H1 (cell line): ENCODE measurements around the gene KRT24. TPM values are rescaled to one million over a fixed set of nuclear protein-coding genes. Genes with fewer than 3 reads are reported as not detected.

ENCODE experiments used
- CTCF ChIA-PET: fragments of 300-600 bp; sonication (Branson Sonifier 250); formaldehyde crosslinking; loops from one replicate; lab custom pipeline; 2021; ENCODE audit not compliant: partially characterized antibody; lab: Charles Lee
- POLR2A ChIA-PET: fragments of 300-600 bp; sonication (Branson Sonifier 250); formaldehyde crosslinking; loops from one replicate; lab custom pipeline; 2021; ENCODE audit warnings: inconsistent platforms; ENCODE audit not compliant: partially characterized antibody; lab: Charles Lee
- DNase-seq, 2 experiments: peaks; one replicate each; pipeline versions ENCODE4 v3.0.0 to v3.0.0-alpha.2; 2010 to 2022; ENCODE audit warnings: low spot score in 2 of 2, low read depth in 1 of 2, mixed read lengths in 1 of 2
- FAIRE-seq: peaks from 2 replicates; lab custom pipeline; 2011; peaks lifted over from hg19 to GRCh38; lab: Jason Lieb, UNC
- H2AFZ ChIP-seq: 2 replicates; pipeline ENCODE4 v1.8.1; 2012; ENCODE audit warnings: low read length, inconsistent platforms
- H2AK5ac ChIP-seq: 2 replicates; pipeline ENCODE4 v1.6.1; 2013; ENCODE audit warnings: low read depth, low read length
- H2BK120ac ChIP-seq: replicated peaks from 2 replicates; pipeline ENCODE3; 2013; ENCODE audit warnings: low read depth, low read length, inconsistent platforms
- H2BK12ac ChIP-seq: 2 replicates; pipeline ENCODE4 v1.6.1; 2013; ENCODE audit warnings: low read depth, low read length
- H2BK15ac ChIP-seq: 2 replicates; pipeline ENCODE4 v1.6.1; 2013; ENCODE audit warnings: low read length
- H2BK20ac ChIP-seq: 2 replicates; pipeline ENCODE4 v1.6.1; 2013; ENCODE audit warnings: low read length
- H2BK5ac ChIP-seq: 2 replicates; pipeline ENCODE4 v1.6.1; 2013; ENCODE audit warnings: low read depth, low read length
- H3K14ac ChIP-seq: 2 replicates; pipeline ENCODE4 v1.6.1; 2013; ENCODE audit warnings: inconsistent platforms; ENCODE audit not compliant: insufficient read length
- H3K18ac ChIP-seq: 2 replicates; pipeline ENCODE4 v1.6.1; 2013; ENCODE audit warnings: low read length; ENCODE audit errors: extremely low read depth
- H3K23ac ChIP-seq: 2 replicates; pipeline ENCODE4 v1.6.1; 2013; ENCODE audit warnings: inconsistent platforms; ENCODE audit not compliant: insufficient read length
- H3K23me2 ChIP-seq: 2 replicates; pipeline ENCODE4 v1.6.1; 2013; ENCODE audit warnings: low read depth, low read length
- H3K27ac ChIP-seq: 2 replicates; pipeline ENCODE4 v1.6.1; 2011; ENCODE audit warnings: low read depth, low read length, inconsistent platforms
- H3K27me3 ChIP-seq, 4 experiments: replicated peaks in 1 of 4; 1 replicate in 1 of 4; 2 replicates in 3 of 4; pipeline versions ENCODE4 v1.6.1 to v1.8.1; 2011 to 2013; ENCODE audit warnings: low read length in 3 of 4, mild to moderate bottlenecking in 3 of 4, inconsistent platforms in 2 of 4, mixed read lengths in 2 of 4, moderate library complexity in 1 of 4; ENCODE audit not compliant: control insufficient read depth in 3 of 4, insufficient read depth in 3 of 4; ENCODE audit errors: extremely low read depth in 1 of 4
- H3K36me3 ChIP-seq, 4 experiments: 2 replicates each; pipeline versions ENCODE4 v1.6.1 to v1.8.1; 2011 to 2013; ENCODE audit warnings: mild to moderate bottlenecking in 4 of 4, low read length in 3 of 4, moderate library complexity in 2 of 4, control low read depth in 1 of 4, inconsistent platforms in 1 of 4; ENCODE audit not compliant: insufficient read depth in 4 of 4, control insufficient read depth in 2 of 4
- H3K4ac ChIP-seq: replicated peaks from 2 replicates; pipeline ENCODE3; 2013; ENCODE audit warnings: low read length, low read depth, mixed read lengths, inconsistent platforms; ENCODE audit not compliant: insufficient read length
- H3K4me1 ChIP-seq, 4 experiments: replicated peaks in 1 of 4; 1 replicate in 1 of 4; 2 replicates in 3 of 4; pipeline versions ENCODE4 v1.6.1 to v1.8.1; 2011 to 2013; ENCODE audit warnings: low read length in 3 of 4, inconsistent platforms in 2 of 4, mixed read lengths in 1 of 4; ENCODE audit not compliant: insufficient read depth in 4 of 4, control insufficient read depth in 3 of 4
- H3K4me2 ChIP-seq, 2 experiments: 2 replicates each; pipeline versions ENCODE4 v1.6.1 to v1.8.1; 2011 to 2013; ENCODE audit warnings: low read depth in 2 of 2, low read length in 2 of 2, control low read depth in 1 of 2, inconsistent platforms in 1 of 2, mild to moderate bottlenecking in 1 of 2; ENCODE audit not compliant: insufficient read depth in 1 of 2
- H3K4me3 ChIP-seq, 4 experiments: fragments of 200-600, 300-600 bp in 1 of 4; sonication (generic), shearing (Covaris generic), sonication (Bioruptor Twin) in 1 of 4; 2 replicates each; pipeline versions ENCODE4 v1.5.1 to v1.8.1; 2011 to 2016; ENCODE audit warnings: low read length in 4 of 4, low read depth in 3 of 4, control low read depth in 2 of 4, inconsistent platforms in 2 of 4, mild to moderate bottlenecking in 2 of 4, mixed read lengths in 1 of 4, moderate library complexity in 1 of 4; ENCODE audit not compliant: insufficient read depth in 2 of 4; ENCODE audit errors: extremely low read depth in 1 of 4
- H3K56ac ChIP-seq: replicated peaks from 2 replicates; pipeline ENCODE3; 2013; ENCODE audit warnings: low read depth, mild to moderate bottlenecking, mixed read lengths, low read length, inconsistent platforms; ENCODE audit not compliant: insufficient read length
- H3K79me1 ChIP-seq: 2 replicates; pipeline ENCODE4 v1.6.1; 2013; ENCODE audit warnings: low read depth, low read length, control low read depth
- H3K79me2 ChIP-seq, 2 experiments: 2 replicates each; pipeline versions ENCODE4 v1.6.1 to v1.8.1; 2012 to 2013; ENCODE audit warnings: low read length in 2 of 2, mild to moderate bottlenecking in 2 of 2, inconsistent platforms in 1 of 2; ENCODE audit not compliant: insufficient read depth in 2 of 2, control insufficient read depth in 1 of 2
- H3K9ac ChIP-seq, 4 experiments: replicated peaks in 1 of 4; 1 replicate in 1 of 4; 2 replicates in 3 of 4; pipeline versions ENCODE4 v1.6.1 to v1.8.1; 2011 to 2013; ENCODE audit warnings: low read depth in 3 of 4, low read length in 3 of 4, control low read depth in 2 of 4, mild to moderate bottlenecking in 2 of 4, moderate library complexity in 2 of 4, inconsistent platforms in 1 of 4; ENCODE audit errors: extremely low read depth in 1 of 4
- H3K9me3 ChIP-seq, 2 experiments: 2 replicates each; pipeline versions ENCODE4 v1.6.1 to v1.8.1; 2012 to 2013; ENCODE audit warnings: mild to moderate bottlenecking in 2 of 2, moderate library complexity in 2 of 2, control low read depth in 1 of 2, inconsistent platforms in 1 of 2, low read depth in 1 of 2, low read length in 1 of 2, mixed read lengths in 1 of 2; ENCODE audit not compliant: insufficient read depth in 2 of 2
- H4K20me1 ChIP-seq, 2 experiments: replicated peaks in 1 of 2; 2 replicates each; pipeline versions ENCODE3 to v1.8.1; 2011 to 2013; ENCODE audit warnings: inconsistent platforms in 2 of 2, low read length in 2 of 2, mild to moderate bottlenecking in 1 of 2; ENCODE audit not compliant: insufficient read depth in 2 of 2, control insufficient read depth in 1 of 2
- H4K5ac ChIP-seq: 2 replicates; pipeline ENCODE4 v1.6.1; 2013; ENCODE audit warnings: low read length, low read depth, mixed read lengths, inconsistent platforms; ENCODE audit not compliant: insufficient read length
- H4K8ac ChIP-seq: 2 replicates; pipeline ENCODE4 v1.8.0; 2013; ENCODE audit warnings: mild to moderate bottlenecking, moderate library complexity, low read length, inconsistent platforms; ENCODE audit not compliant: insufficient read depth; ENCODE audit errors: extremely low read depth
- H4K91ac ChIP-seq: replicated peaks from 2 replicates; pipeline ENCODE3; 2013; ENCODE audit warnings: low read length, mixed read lengths, inconsistent platforms; ENCODE audit not compliant: insufficient read length
- CBX5 ChIP-seq: fragments of 300-800, 300-1000 bp; sonication (generic); IDR thresholded peaks from 2 replicates; pipeline ENCODE4 v1.7.1; 2016; ENCODE audit warnings: antibody characterized with exemption, low read length, low read depth
- CHD1 ChIP-seq: IDR thresholded peaks from 2 replicates; pipeline ENCODE4 v1.6.1; 2012; ENCODE audit warnings: low read depth, low read length, improper control_type of control experiment
- RFX5 ChIP-seq: IDR thresholded peaks from 2 replicates; pipeline ENCODE4 v1.6.1; 2011; ENCODE audit warnings: low read depth, low read length, improper control_type of control experiment, borderline replicate concordance
- RNF2 ChIP-seq: fragments of 200-900, 300-1000 bp; sonication (generic); IDR thresholded peaks from 2 replicates; pipeline ENCODE4 v1.7.1; 2016; ENCODE audit warnings: borderline replicate concordance, low read depth, mild to moderate bottlenecking, antibody characterized with exemption, low read length; ENCODE audit not compliant: poor library complexity, severe bottlenecking; ENCODE audit errors: missing control alignments
- SIRT6 ChIP-seq: IDR thresholded peaks from one replicate; pipeline ENCODE4 v1.7.1; 2012; ENCODE audit warnings: low read length, inconsistent platforms
- TCF12 ChIP-seq: IDR thresholded peaks from 2 replicates; pipeline ENCODE4 v1.6.1; 2011; ENCODE audit warnings: low read depth, mild to moderate bottlenecking, low read length
- YY1 ChIP-seq: IDR thresholded peaks from 2 replicates; pipeline ENCODE4 v1.6.1; 2011; ENCODE audit warnings: low read depth, mild to moderate bottlenecking, low read length
- WGBS, 2 experiments: shearing (Covaris generic) in 1 of 2; methylation state at CpG; one replicate each; pipeline versions ENCODE4 v1.1.6 to v1.1.7; 2013 to 2015; ENCODE audit warnings: low lambda C conversion rate in 2 of 2, mixed read lengths in 2 of 2, inconsistent platforms in 1 of 2, low coverage in 1 of 2, missing lambda C conversion rate in 1 of 2; ENCODE audit not compliant: insufficient replicate concordance in 2 of 2, insufficient coverage in 1 of 2, insufficient read length in 1 of 2; ENCODE audit errors: extremely low coverage in 1 of 2, missing lambda C conversion rate in 1 of 2; 5-methylcytosine and 5-hydroxymethylcytosine counted together
- polyA plus RNA-seq, 7 experiments: library from polyadenylated mRNA; depleted of rRNA in 3 of 7; stranded (reverse) in 5 of 7; unstranded in 2 of 7; fragments of >200 nt in 5 of 7; fragments of 200-250 nt in 2 of 7; gene quantifications; 1 replicate in 5 of 7; 2 replicates in 1 of 7; 4 replicates in 1 of 7; pipeline versions ENCODE4 v1.2.1 to v1.2.3, GENCODE V29; 2011 to 2013; ENCODE audit warnings: missing spikeins in 2 of 7, mixed read lengths in 2 of 7
- total RNA-seq: library from RNA; stranded (reverse); fragmentation: NEBNext Ultra II Directional; extraction: Animal tissue kit (Norgen Biotek cat#: 25700); gene quantifications from 2 replicates; pipeline ENCODE4 v1.2.1, GENCODE V29; 2021

KRT24 gene
- total and polyA plus RNA-seq, 2 of the 8 experiments (the other 6 are each of a cell fraction or from before 2014, with no cell fraction given): not detected

DNA sequence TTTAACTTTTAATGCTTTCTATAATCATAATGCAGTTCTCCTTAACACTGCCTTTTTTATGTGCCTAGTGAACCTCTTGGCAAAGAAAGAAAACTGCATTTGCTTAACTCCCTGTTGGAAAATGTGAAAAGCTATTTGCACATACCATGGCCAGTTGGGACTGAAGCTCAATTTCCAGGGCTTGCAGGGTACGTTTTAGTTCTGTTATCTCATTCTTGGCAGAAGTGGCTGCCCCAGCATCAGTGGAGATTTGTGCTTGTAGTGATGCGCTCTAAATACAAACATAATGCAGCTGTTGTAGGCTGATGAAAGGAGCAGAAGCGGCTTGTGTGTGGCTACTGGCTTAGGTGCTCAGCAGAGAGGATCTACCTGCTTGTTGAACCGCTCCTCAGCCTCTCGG is 3.7 kb downstream of the KRT24 start:
- Histone ChIP-seq H3K79me1 (no peaks in the 10 kb centered on the region), H2BK15ac (no peak overlapping the region), H3K4me1 (no peaks in the 10 kb centered on the region), H4K20me1 (no peaks in the 10 kb centered on the region), H4K5ac (no peak overlapping the region), H3K9ac (no peak overlapping the region), H3K27ac (no peak overlapping the region), H3K56ac (no peak overlapping the region), H4K91ac (no peak overlapping the region), H2BK5ac (no peak overlapping the region), H3K79me2 (no peaks in the 10 kb centered on the region), H3K23me2 (no peaks in the 10 kb centered on the region), H3K4ac (no peak overlapping the region), H3K9me3 (no peaks in the 10 kb centered on the region), H2BK20ac (no peak overlapping the region), H3K23ac (no peak overlapping the region), H3K36me3 (no peaks in the 10 kb centered on the region), H3K4me2 (no peak overlapping the region), H3K14ac (no peak overlapping the region), H2BK120ac (no peak overlapping the region), H2BK12ac (no peak overlapping the region), H3K27me3 (no peaks in the 10 kb centered on the region), H3K4me3 (no peak overlapping the region), H3K18ac (no peak overlapping the region), H2AFZ (0 out of 2 replicates have a peak overlapping the region, but pooled peaks have one; percentile 48), H2AK5ac (no peak overlapping the region), H4K8ac (no peak overlapping the region)
- WGBS, 2 experiments: 88% methylated on average over 5 of the region's 5 CpGs; no CpG with 5 or more reads in 1 of the 2 experiments
- DNase-seq: no peak
- ChIA-PET POLR2A (no interaction called here), CTCF (interaction anchor here (0.6 to 1.2 kb wide), 2 partner anchors 83 to 140 kb away, joined by 3 to 4 read pairs; no protein-coding TSS in a partner anchor)
- no peak for FAIRE-seq
- TF ChIP-seq CBX5 (no peak), RNF2 (no peak), SIRT6 (no peak), CHD1 (no peak), TCF12 (no peak), YY1 (no peak), RFX5 (no peak)
